ENCODE measurements around the gene PATL2.
A peak's percentile ranks its signal among the peaks of the same experiment; 100 is the strongest.

DNA sequence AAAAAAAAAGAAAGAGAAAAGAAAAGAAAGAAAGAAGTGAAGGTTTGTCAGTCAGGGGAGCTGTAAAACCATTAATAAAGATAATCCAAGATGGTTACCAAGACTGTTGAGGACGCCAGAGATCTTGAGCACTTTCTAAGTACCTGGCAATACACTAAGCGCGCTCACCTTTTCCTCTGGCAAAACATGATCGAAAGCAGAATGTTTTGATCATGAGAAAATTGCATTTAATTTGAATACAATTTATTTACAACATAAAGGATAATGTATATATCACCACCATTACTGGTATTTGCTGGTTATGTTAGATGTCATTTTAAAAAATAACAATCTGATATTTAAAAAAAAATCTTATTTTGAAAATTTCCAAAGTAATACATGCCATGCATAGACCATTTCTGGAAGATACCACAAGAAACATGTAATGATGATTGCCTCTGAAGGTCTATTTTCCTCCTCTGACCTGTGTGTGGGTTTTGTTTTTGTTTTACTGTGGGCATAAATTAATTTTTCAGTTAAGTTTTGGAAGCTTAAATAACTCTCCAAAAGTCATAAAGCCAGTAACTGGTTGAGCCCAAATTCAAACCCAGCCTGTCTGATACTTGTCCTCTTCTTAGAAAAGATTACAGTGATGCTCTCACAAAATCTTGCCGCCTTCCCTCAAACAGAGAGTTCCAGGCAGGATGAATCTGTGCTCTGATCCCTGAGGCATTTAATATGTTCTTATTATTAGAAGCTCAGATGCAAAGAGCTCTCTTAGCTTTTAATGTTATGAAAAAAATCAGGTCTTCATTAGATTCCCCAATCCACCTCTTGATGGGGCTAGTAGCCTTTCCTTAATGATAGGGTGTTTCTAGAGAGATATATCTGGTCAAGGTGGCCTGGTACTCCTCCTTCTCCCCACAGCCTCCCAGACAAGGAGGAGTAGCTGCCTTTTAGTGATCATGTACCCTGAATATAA lies 2.2 kb upstream of the PATL2 start:
- no peak for TF ChIP-seq SIN3A (IDR thresholded peaks at IDR 0.05; ENCODE audit: borderline replicate concordance, insufficient read depth, low read depth, low read length)
- TF ChIP-seq CTCF (IDR thresholded peaks at IDR 0.05), result peak; percentile 65
- no peak for TF ChIP-seq REST (IDR thresholded peaks at IDR 0.05; ENCODE audit: insufficient read depth in 1 of 2, low read depth in 2 of 2, low read length in 1 of 2)
- no peak for TF ChIP-seq POLR2AphosphoS5 (IDR thresholded peaks at IDR 0.05; ENCODE audit: low read depth, low read length)

Measured in Panc1 (cell line).